Measurements from ENCODE around the gene BOD1. TPM values are rescaled to one million over a fixed set of nuclear protein-coding genes. Genes with fewer than 3 reads are reported as not detected.

BOD1 gene
- total RNA-seq, 1 donor from 2014 or later: 34.1 TPM

- TF ChIP-seq POLR2A (IDR thresholded peaks at IDR 0.05): no peak
- TF ChIP-seq POLR2AphosphoS5 (IDR thresholded peaks at IDR 0.05; ENCODE audit: insufficient read depth in 1 of 2, low read depth in 1 of 2): no peak
- no peak for TF ChIP-seq CTCF (IDR thresholded peaks at IDR 0.05)
- DNase-seq (ENCODE audit: extremely low spot score in 2 of 2): no peak
- intact Hi-C loops (cut with DNase I): no loop called here
Observed at GRCh38 chr5:173655196-173655797, 38.8 kb upstream of the BOD1 start.

GRCh38 chr5:173653822-173654523, 37.5 kb upstream of the BOD1 start:
- Histone ChIP-seq H3K27me3 (no peaks in the 10 kb centered on the region), H3K4me1 (no peaks in the 10 kb centered on the region), H3K4me3 (no peak overlapping the region), H3K9me3 (no peaks in the 10 kb centered on the region), H3K36me3 (no peaks in the 10 kb centered on the region), H3K27ac (no peak overlapping the region)
- DNase-seq (ENCODE audit: extremely low spot score in 2 of 2): no peak
- intact Hi-C loops (cut with DNase I): no loop called here
- no peak for TF ChIP-seq POLR2A (IDR thresholded peaks at IDR 0.05)
- no peak for TF ChIP-seq POLR2AphosphoS5 (IDR thresholded peaks at IDR 0.05; ENCODE audit: insufficient read depth in 1 of 2, low read depth in 1 of 2)
- TF ChIP-seq CTCF (IDR thresholded peaks at IDR 0.05): no peak

More at GRCh38 chr5:173655196-173655797, 38.8 kb upstream of the BOD1 start:
- no peak overlapping the region for H3K27ac ChIP-seq
- H3K9me3 ChIP-seq: no peaks in the 10 kb centered on the region
- H3K36me3 ChIP-seq: no peaks in the 10 kb centered on the region
- H3K4me1 ChIP-seq: no peaks in the 10 kb centered on the region
- H3K27me3 ChIP-seq: no peaks in the 10 kb centered on the region
- H3K4me3 ChIP-seq: no peak overlapping the region

- intact Hi-C loops (cut with DNase I): no loop called here
- no peaks in the 10 kb centered on the region for H3K4me1 ChIP-seq
- H3K36me3 ChIP-seq: no peaks in the 10 kb centered on the region
- DNase-seq (ENCODE audit: extremely low spot score in 2 of 2): no peak
- no peak overlapping the region for H3K4me3 ChIP-seq
- H3K27ac ChIP-seq: no peak overlapping the region
- no peaks in the 10 kb centered on the region for H3K27me3 ChIP-seq
- H3K9me3 ChIP-seq: no peaks in the 10 kb centered on the region
- no peak for TF ChIP-seq POLR2A (IDR thresholded peaks at IDR 0.05)
- TF ChIP-seq CTCF (IDR thresholded peaks at IDR 0.05): no peak
- no peak for TF ChIP-seq POLR2AphosphoS5 (IDR thresholded peaks at IDR 0.05; ENCODE audit: insufficient read depth in 1 of 2, low read depth in 1 of 2)
Observed at GRCh38 chr5:173648308-173648866, 31.9 kb upstream of the BOD1 start.

- DNase-seq (ENCODE audit: extremely low spot score in 2 of 2): no peak
- Histone ChIP-seq H3K4me3 (no peak overlapping the region), H3K4me1 (no peaks in the 10 kb centered on the region), H3K36me3 (no peaks in the 10 kb centered on the region), H3K27me3 (no peaks in the 10 kb centered on the region), H3K9me3 (no peaks in the 10 kb centered on the region), H3K27ac (no peak overlapping the region)
- TF ChIP-seq CTCF (IDR thresholded peaks at IDR 0.05): no peak
- TF ChIP-seq POLR2A (IDR thresholded peaks at IDR 0.05): no peak
- no peak for TF ChIP-seq POLR2AphosphoS5 (IDR thresholded peaks at IDR 0.05; ENCODE audit: insufficient read depth in 1 of 2, low read depth in 1 of 2)
- intact Hi-C loops (cut with DNase I): no loop called here
Observed at GRCh38 chr5:173646692-173647091, 30.2 kb upstream of the BOD1 start.

Measured in vagina (tissue), 2 donors.